Psoas muscle (tissue), 8 donors: Measurements from ENCODE around the gene SIGLEC10. TPM values are rescaled to one million over a fixed set of nuclear protein-coding genes. Genes with fewer than 3 reads are reported as not detected.
"Not testable (repeated sequence)": the region's sequence is repeated elsewhere in the genome, so short reads cannot be mapped to it uniquely, and the experiment has no call there.

ENCODE experiments used
- ATAC-seq, 4 donors: fragments of 200-7000 bp; cut with Tn5 transposase; one replicate each; pipeline ENCODE4 v1.9.1; 2020; ENCODE audit warnings: moderate library complexity in 3 of 4, mild to moderate bottlenecking in 2 of 4
- DNase-seq, 2 donors: peaks; one replicate each; pipeline ENCODE4 v3.0.0-alpha.2; 2020
- H3K27ac ChIP-seq: fragments of 200-600 bp; one replicate; pipeline ENCODE4 v1.8.0; 2022
- H3K27me3 ChIP-seq, 3 donors: fragments of 200-600 bp in 1 of 3; one replicate each; pipeline versions ENCODE4 v1.6.1 to v1.8.0; 2013 to 2022; ENCODE audit warnings: low read length in 2 of 3, mild to moderate bottlenecking in 2 of 3, moderate library complexity in 1 of 3; ENCODE audit not compliant: insufficient read depth in 3 of 3
- H3K36me3 ChIP-seq, 2 donors: fragments of 200-600 bp in 1 of 2; one replicate each; pipeline versions ENCODE4 v1.6.1 to v1.8.0; 2013 to 2022; ENCODE audit warnings: low read depth in 1 of 2, mild to moderate bottlenecking in 1 of 2, moderate library complexity in 1 of 2; ENCODE audit not compliant: insufficient read depth in 1 of 2
- H3K4me1 ChIP-seq: fragments of 200-600 bp; one replicate; pipeline ENCODE4 v1.8.0; 2022
- H3K4me3 ChIP-seq: fragments of 200-600 bp; one replicate; pipeline ENCODE4 v1.8.0; 2022; ENCODE audit warnings: mild to moderate bottlenecking
- H3K9me3 ChIP-seq: fragments of 200-600 bp; one replicate; pipeline ENCODE4 v1.8.0; 2022
- WGBS, 3 donors: extraction: QIAGEN DNeasy Blood & Tissue Kit; methylation state at CpG; one replicate each; pipeline versions ENCODE4 v1.1.6 to v1.1.7; 2013; 5-methylcytosine and 5-hydroxymethylcytosine counted together
- intact Hi-C, 2 donors: fragments of 100-400 bp; cut with DNase I; formaldehyde crosslinking; loops; one replicate each; pipeline versions ENCODE4 v1.11.0 to v1.14.2; 2022
- long read RNA-seq, 2 donors: library from polyadenylated mRNA; unstranded; transcript quantifications; one replicate each; pipeline ENCODE4 v2.0.0, GENCODE V29; 2021
- polyA plus RNA-seq, 3 donors: library from polyadenylated mRNA; stranded (reverse); fragments of 200-250 nt; gene quantifications; one replicate each; pipeline ENCODE4 v1.2.3, GENCODE V29; 2013
- total RNA-seq, 4 donors: library from RNA; stranded (reverse); fragmentation: NEBNext Ultra II Directional in 2 of 4; extraction: Animal tissue kit (Norgen Biotek cat#: 25700) in 2 of 4; gene quantifications; one replicate each; pipeline versions ENCODE4 v1.2.1 to v1.2.4, GENCODE V29; 2021 to 2023
- TF ChIP-seq, protein P1 (sequence below): fragments of 200-600 bp; IDR thresholded peaks from one replicate; pipeline ENCODE4 v1.8.0; 2022; ENCODE audit warnings: antibody characterized with exemption
- donor health status: healthy with polysubstance abuse.
- donor health status: DM: no; HTN: no; CAD: no; lungs with moderate emphysema.
- donor health status: Bipolar disorder and iron deficiency.
- donor health status: healthy.
- donor health status: DM: yes; HTN: yes; CAD: no.
- donor health status: DM: no; HTN: no; CAD: no.
- donor health status: DM: no; HTN: no; CAD: no.
- donor health status: DM: yes; HTN: yes; CAD: no.

Gene SIGLEC10, protein sequence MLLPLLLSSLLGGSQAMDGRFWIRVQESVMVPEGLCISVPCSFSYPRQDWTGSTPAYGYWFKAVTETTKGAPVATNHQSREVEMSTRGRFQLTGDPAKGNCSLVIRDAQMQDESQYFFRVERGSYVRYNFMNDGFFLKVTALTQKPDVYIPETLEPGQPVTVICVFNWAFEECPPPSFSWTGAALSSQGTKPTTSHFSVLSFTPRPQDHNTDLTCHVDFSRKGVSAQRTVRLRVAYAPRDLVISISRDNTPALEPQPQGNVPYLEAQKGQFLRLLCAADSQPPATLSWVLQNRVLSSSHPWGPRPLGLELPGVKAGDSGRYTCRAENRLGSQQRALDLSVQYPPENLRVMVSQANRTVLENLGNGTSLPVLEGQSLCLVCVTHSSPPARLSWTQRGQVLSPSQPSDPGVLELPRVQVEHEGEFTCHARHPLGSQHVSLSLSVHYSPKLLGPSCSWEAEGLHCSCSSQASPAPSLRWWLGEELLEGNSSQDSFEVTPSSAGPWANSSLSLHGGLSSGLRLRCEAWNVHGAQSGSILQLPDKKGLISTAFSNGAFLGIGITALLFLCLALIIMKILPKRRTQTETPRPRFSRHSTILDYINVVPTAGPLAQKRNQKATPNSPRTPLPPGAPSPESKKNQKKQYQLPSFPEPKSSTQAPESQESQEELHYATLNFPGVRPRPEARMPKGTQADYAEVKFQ
- total RNA-seq (1 to 10 TPM in 1 of 4 donors, under 1 TPM in 3; 0.64 to 1.1 (median 0.79) TPM), polyA plus RNA-seq (under 1 TPM; 0.09 to 0.98 (median 0.11) TPM)
- long read RNA-seq, donor 1 = 0 reads
- long read RNA-seq, donor 2 = 0 reads

DNA sequence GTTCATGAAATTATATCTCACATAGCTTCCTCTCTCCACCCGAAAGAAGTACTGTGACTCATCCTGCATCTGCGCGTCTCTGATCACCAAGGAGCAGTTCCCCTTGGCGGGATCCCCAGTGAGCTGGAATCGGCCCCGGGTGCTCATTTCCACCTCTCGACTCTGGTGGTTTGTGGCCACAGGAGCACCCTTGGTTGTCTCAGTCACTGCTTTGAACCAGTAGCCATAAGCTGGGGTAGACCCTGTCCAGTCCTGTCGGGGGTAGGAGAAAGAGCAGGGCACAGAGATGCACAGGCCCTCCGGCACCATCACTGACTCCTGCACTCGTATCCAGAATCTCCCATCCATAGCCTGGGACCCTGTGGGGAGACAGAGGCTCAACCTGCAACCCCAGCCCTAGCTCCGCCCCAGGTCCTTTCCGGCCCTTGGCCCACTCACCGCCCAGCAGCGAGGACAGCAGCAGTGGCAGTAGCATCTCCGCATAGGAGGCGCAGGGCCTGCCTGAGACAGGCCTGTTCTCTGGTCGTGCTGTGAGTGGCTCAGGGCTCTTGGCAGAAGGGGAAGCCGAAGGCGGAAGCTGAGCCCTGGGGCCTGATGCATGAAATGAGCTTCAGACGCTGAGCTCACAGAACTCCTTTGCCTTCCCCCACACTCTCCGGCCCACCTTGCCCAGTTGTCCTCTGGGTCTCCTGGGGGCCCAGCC, at the start of gene SIGLEC10:
TSS of gene SIGLEC10 (minus strand) at position 536 of the 703 bp plus-strand sequence. CDS start at position 475, 61 bp downstream.
- Histone ChIP-seq H3K4me1 (no peaks in the 10 kb centered on the region), H3K4me3 (no peak within 1 kb of the TSS), H3K27ac (no peak within 1 kb of the TSS), H3K36me3 (no peaks in the 10 kb centered on the region), H3K27me3 (peaks cover 0 to 12% (median 9%) of the 10 kb centered on the region in 3 donors), H3K9me3 (no peaks in the 10 kb centered on the region)
- TF ChIP-seq, protein P1, sequence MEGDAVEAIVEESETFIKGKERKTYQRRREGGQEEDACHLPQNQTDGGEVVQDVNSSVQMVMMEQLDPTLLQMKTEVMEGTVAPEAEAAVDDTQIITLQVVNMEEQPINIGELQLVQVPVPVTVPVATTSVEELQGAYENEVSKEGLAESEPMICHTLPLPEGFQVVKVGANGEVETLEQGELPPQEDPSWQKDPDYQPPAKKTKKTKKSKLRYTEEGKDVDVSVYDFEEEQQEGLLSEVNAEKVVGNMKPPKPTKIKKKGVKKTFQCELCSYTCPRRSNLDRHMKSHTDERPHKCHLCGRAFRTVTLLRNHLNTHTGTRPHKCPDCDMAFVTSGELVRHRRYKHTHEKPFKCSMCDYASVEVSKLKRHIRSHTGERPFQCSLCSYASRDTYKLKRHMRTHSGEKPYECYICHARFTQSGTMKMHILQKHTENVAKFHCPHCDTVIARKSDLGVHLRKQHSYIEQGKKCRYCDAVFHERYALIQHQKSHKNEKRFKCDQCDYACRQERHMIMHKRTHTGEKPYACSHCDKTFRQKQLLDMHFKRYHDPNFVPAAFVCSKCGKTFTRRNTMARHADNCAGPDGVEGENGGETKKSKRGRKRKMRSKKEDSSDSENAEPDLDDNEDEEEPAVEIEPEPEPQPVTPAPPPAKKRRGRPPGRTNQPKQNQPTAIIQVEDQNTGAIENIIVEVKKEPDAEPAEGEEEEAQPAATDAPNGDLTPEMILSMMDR = no peak
- WGBS, 3 donors = 49 to 54% (median 51%) methylated on average over 19 to 21 of the region's 21 CpGs
- ATAC-seq = no peak
- intact Hi-C loops = no loop called here
- DNase-seq = peak in 1 of 2 donors; percentile 40

DNA sequence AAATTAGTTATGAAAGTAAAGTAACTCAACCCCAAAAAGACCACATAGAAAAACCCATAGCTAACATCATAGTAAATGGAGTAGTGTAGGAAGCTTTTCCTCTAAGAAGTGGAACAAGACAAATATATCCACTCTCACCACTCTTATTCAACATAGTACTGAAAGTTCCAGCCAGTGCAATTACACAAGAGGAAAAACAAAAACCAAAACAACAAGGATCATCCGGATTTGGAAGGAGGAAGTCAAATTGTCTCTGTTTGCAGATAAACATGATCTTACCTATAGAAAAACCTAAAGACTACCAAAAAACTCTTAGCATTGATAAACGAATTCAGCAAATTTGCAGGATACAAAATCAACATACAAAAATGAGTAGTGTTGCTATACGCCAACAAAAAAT, 49.3 kb upstream of the SIGLEC10 start:
- H3K27me3 ChIP-seq = peaks cover 0 to 15% (median 3%) of the 10 kb centered on the region in 3 donors
- no peak for ATAC-seq
- no peak for DNase-seq
- H3K36me3 ChIP-seq = no peaks in the 10 kb centered on the region
- H3K4me1 ChIP-seq = no peaks in the 10 kb centered on the region
- 53 to 58% (median 53%) methylated on average over 3 of the region's 3 CpGs for WGBS, 3 donors
- TF ChIP-seq, protein P1 = no peak
- intact Hi-C loops = no loop called here
- no peak overlapping the region for H3K27ac ChIP-seq
- H3K9me3 ChIP-seq = no peaks in the 10 kb centered on the region
- no peak overlapping the region for H3K4me3 ChIP-seq

DNA sequence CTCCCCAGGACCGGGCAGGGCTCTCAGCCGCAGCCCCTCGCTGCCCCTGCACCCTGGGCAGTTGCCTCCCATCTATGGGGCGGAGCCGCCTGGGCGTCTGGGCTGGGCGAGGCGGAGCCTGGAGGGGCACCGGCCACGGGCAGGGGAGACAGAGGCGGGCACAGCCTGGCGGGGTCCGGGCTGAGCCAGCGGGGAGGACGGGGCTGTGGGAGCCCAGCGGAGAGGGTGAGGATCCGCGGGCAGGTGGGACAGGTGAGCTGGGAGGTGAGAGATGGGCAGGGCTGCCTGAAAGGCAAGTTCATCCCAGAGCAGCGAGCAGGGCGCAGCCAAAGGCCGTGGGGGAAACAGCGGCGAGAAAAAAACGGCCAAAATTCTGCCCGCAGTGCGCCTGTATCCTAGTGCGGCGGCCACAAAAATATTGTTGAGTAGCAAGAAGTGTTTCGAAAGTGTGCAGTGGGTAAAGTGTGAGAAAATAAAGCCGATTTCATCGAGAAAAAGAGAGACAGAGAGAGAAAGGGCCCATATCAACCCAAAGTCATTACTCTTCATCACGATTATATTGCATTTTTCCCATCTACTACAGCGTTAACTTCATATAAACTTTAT, 46.6 kb upstream of the SIGLEC10 start:
- intact Hi-C loops = not testable (repeated sequence)
- WGBS, 3 donors = 22 to 34% (median 33%) methylated on average over 10 to 14 of the region's 33 CpGs

DNA sequence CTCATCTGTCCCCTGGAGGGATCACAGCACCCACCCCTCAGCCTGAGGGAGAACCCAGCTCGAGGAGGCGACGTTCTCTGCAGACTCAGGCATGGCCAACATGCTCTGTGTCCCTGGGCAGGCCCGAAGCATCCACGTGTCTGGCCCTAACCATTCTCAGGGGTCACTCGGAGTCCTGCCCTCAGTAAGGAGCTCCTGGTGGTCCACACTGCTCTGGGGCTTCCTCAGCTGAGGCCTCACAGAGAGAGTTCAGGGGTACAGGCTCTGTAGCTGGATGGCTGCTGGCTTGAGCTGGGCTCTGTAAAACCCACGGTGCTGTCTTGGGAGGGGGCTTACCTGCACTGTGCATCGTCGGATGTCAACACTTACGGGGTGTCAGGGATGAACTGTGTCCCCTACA, 45.2 kb upstream of the SIGLEC10 start:
- WGBS, 3 donors = 74 to 81% (median 76%) methylated on average over 10 of the region's 10 CpGs
- Histone ChIP-seq H3K4me3 (no peak overlapping the region), H3K9me3 (no peaks in the 10 kb centered on the region), H3K36me3 (no peaks in the 10 kb centered on the region), H3K4me1 (no peaks in the 10 kb centered on the region), H3K27me3 (peaks cover 0 to 15% (median 3%) of the 10 kb centered on the region in 3 donors), H3K27ac (no peak overlapping the region)
- no peak for ATAC-seq
- intact Hi-C loops = no loop called here
- TF ChIP-seq, protein P1 = no peak
- no peak for DNase-seq

More for the DNA sequence above, 46.6 kb upstream of the SIGLEC10 start:
- H3K4me1 ChIP-seq, H3K27ac ChIP-seq, H3K9me3 ChIP-seq, H3K36me3 ChIP-seq, ATAC-seq, H3K4me3 ChIP-seq, DNase-seq: not testable (repeated sequence)
- H3K27me3 ChIP-seq = peaks cover 0 to 15% (median 3%) of the 10 kb centered on the region in 3 donors
